GM23338 (cell line): ENCODE results near the gene CHST15. TPM values are rescaled to one million over a fixed set of nuclear protein-coding genes. Genes with fewer than 3 reads are reported as not detected.

ENCODE experiments used
- ATAC-seq: fragments of 200-7000 bp; cut with Tn5 transposase; 3 replicates; pipeline ENCODE4 v1.9.1; 2020
- DNase-seq: peaks from one replicate; pipeline ENCODE4 v3.0.0-alpha.2; 2015; ENCODE audit warnings: low spot score
- H2AFZ ChIP-seq: fragments of 200-600 bp; sonication (generic); 2 replicates; pipeline ENCODE4 v1.8.0; 2016; ENCODE audit warnings: antibody characterized with exemption, mild to moderate bottlenecking, moderate library complexity
- H3F3A ChIP-seq: fragments of 200-600 bp; sonication (generic); replicated peaks from 2 replicates; pipeline ENCODE4 v1.8.0; 2017; ENCODE audit warnings: antibody characterized with exemption, mixed run types, low read depth
- H3K27ac ChIP-seq: fragments of 200-600 bp; sonication (generic); 2 replicates; pipeline ENCODE4 v1.6.1; 2016; ENCODE audit warnings: low read depth
- H3K27me3 ChIP-seq: fragments of 200-600 bp; sonication (generic); 2 replicates; pipeline ENCODE4 v1.8.0; 2016; ENCODE audit warnings: mild to moderate bottlenecking, mixed run types, moderate library complexity; ENCODE audit not compliant: insufficient read depth
- H3K36me3 ChIP-seq: fragments of 200-600 bp; sonication (generic); 2 replicates; pipeline ENCODE4 v1.8.0; 2016; ENCODE audit warnings: mild to moderate bottlenecking; ENCODE audit not compliant: insufficient read depth
- H3K4me1 ChIP-seq: fragments of 200-600 bp; sonication (generic); 2 replicates; pipeline ENCODE4 v1.8.0; 2016; ENCODE audit warnings: mild to moderate bottlenecking, moderate library complexity; ENCODE audit not compliant: insufficient read depth
- H3K4me2 ChIP-seq: fragments of 200-600 bp; sonication (generic); 2 replicates; pipeline ENCODE4 v1.7.1; 2017; ENCODE audit warnings: mixed run types
- H3K4me3 ChIP-seq: fragments of 200-600 bp; sonication (generic); 2 replicates; pipeline ENCODE4 v1.6.1; 2016; ENCODE audit warnings: mixed run types
- H3K79me2 ChIP-seq: fragments of 200-600 bp; sonication (generic); replicated peaks from 2 replicates; pipeline ENCODE4 v1.8.0; 2017; ENCODE audit warnings: mild to moderate bottlenecking; ENCODE audit not compliant: insufficient read depth
- H3K9me2 ChIP-seq: fragments of 200-600 bp; sonication (generic); 2 replicates; pipeline ENCODE4 v1.8.0; 2017; ENCODE audit not compliant: insufficient read depth
- H4K20me1 ChIP-seq: fragments of 200-600 bp; sonication (generic); replicated peaks from 2 replicates; pipeline ENCODE4 v1.8.0; 2017; ENCODE audit warnings: mild to moderate bottlenecking; ENCODE audit not compliant: insufficient read depth
- H3K27ac Mint-ChIP-seq: 2 replicates; pipeline ENCODE4 v1.8.0; 2020; ENCODE audit warnings: inconsistent platforms, mild to moderate bottlenecking, moderate library complexity, mixed read lengths
- H3K27me3 Mint-ChIP-seq: 3 replicates; pipeline ENCODE4 v1.8.0; 2022; ENCODE audit warnings: low read depth, mild to moderate bottlenecking, moderate library complexity, mixed read lengths, inconsistent platforms; ENCODE audit not compliant: insufficient read depth, poor library complexity
- H3K36me3 Mint-ChIP-seq: 3 replicates; pipeline ENCODE4 v1.8.0; 2021; ENCODE audit warnings: low read depth, mild to moderate bottlenecking, inconsistent platforms, moderate library complexity, mixed read lengths
- H3K4me1 Mint-ChIP-seq: 3 replicates; pipeline ENCODE4 v1.8.0; 2020; ENCODE audit warnings: mild to moderate bottlenecking, inconsistent platforms, mixed read lengths
- H3K4me3 Mint-ChIP-seq: 3 replicates; pipeline ENCODE4 v1.8.0; 2021; ENCODE audit warnings: moderate library complexity, mild to moderate bottlenecking, inconsistent platforms, mixed read lengths
- H3K9me3 Mint-ChIP-seq: 3 replicates; pipeline ENCODE4 v1.8.0; 2020; ENCODE audit warnings: moderate library complexity, mild to moderate bottlenecking, inconsistent platforms, mixed read lengths
- CREB1 ChIP-seq: fragments of 250-450 bp; sonication (Bioruptor Pico); IDR thresholded peaks from 2 replicates; pipeline ENCODE4 v1.5.0; 2020; ENCODE audit warnings: low read depth, mild to moderate bottlenecking, moderate library complexity
- EZH2 ChIP-seq: fragments of 200-600 bp; sonication (generic); IDR thresholded peaks from one replicate; pipeline ENCODE4 v1.8.0; 2017; ENCODE audit warnings: antibody characterized with exemption, mild to moderate bottlenecking, low read depth; ENCODE audit not compliant: unreplicated experiment
- EZH2phosphoT487 ChIP-seq: fragments of 200-600 bp; sonication (generic); IDR thresholded peaks from one replicate; pipeline ENCODE4 v1.8.1; 2018; ENCODE audit warnings: antibody characterized with exemption; ENCODE audit not compliant: unreplicated experiment
- JUNB ChIP-seq: IDR thresholded peaks from one replicate; pipeline ENCODE4 v1.6.1; 2016; ENCODE audit warnings: antibody characterized with exemption; ENCODE audit not compliant: unreplicated experiment
- NANOG ChIP-seq: IDR thresholded peaks from 2 replicates; pipeline ENCODE4 v1.6.1; 2016; ENCODE audit warnings: antibody characterized with exemption, borderline replicate concordance
- POLR2AphosphoS5 ChIP-seq: IDR thresholded peaks from 2 replicates; pipeline ENCODE4 v1.6.1; 2016; ENCODE audit warnings: antibody characterized with exemption, low read depth
- REST ChIP-seq: IDR thresholded peaks from one replicate; pipeline ENCODE4 v1.6.1; 2018; ENCODE audit warnings: antibody characterized with exemption; ENCODE audit not compliant: unreplicated experiment
- STAT1 ChIP-seq: IDR thresholded peaks from one replicate; pipeline ENCODE4 v1.6.1; 2016; ENCODE audit warnings: antibody characterized with exemption; ENCODE audit not compliant: unreplicated experiment
- ZNF114 ChIP-seq: fragments of 250-450 bp; sonication (Bioruptor Pico); IDR thresholded peaks from 2 replicates; pipeline ENCODE4 v1.5.0; 2020; ENCODE audit warnings: mild to moderate bottlenecking, moderate library complexity
- ZNF331 ChIP-seq: fragments of 250-450 bp; sonication (Bioruptor Pico); IDR thresholded peaks from 2 replicates; pipeline ENCODE4 v1.5.0; 2020; ENCODE audit warnings: low read depth, mild to moderate bottlenecking, moderate library complexity
- polyA plus RNA-seq: library from polyadenylated mRNA; unstranded; fragments of >200 nt; fragmentation: Nextera tagmentation; extraction: Ambion mirVana; gene quantifications from 2 replicates; pipeline ENCODE4 v1.2.1, GENCODE V29; 2016
- total RNA-seq: library from RNA; depleted of rRNA; stranded (reverse); fragments of >200 nt; shearing (Covaris generic); gene quantifications from 2 replicates; pipeline ENCODE4 v1.2.3, GENCODE V29; 2014
- TF ChIP-seq, protein P1 (sequence below): IDR thresholded peaks from 2 replicates; pipeline ENCODE4 v1.6.1; 2016; ENCODE audit warnings: antibody characterized with exemption
- TF ChIP-seq, protein P2 (sequence below): fragments of 250-450 bp; sonication (Bioruptor Pico); IDR thresholded peaks from 2 replicates; pipeline ENCODE4 v1.5.0; 2020; ENCODE audit warnings: mild to moderate bottlenecking, moderate library complexity
- TF ChIP-seq, protein P3 (sequence below), 2 experiments: fragments of 200-600 bp in 1 of 2; sonication (generic) in 1 of 2; conservative IDR thresholded peaks; 2 replicates each; pipeline versions ENCODE4 v1.5.1 to v1.6.1; 2016 to 2017; ENCODE audit warnings: antibody characterized with exemption in 2 of 2, low read depth in 2 of 2, mild to moderate bottlenecking in 2 of 2, moderate library complexity in 1 of 2

The CHST15 gene
- total and polyA plus RNA-seq, 2 experiments from 2014 or later: 2.6 to 11.2 TPM

GRCh38 chr10:124119216-124119615 lies 25.8 kb upstream of the CHST15 start:
- Mint-ChIP-seq H3K4me1 (0 out of 3 replicates have a peak, but pooled peaks cover 4% of the 10 kb centered on the region), H3K4me3 (no peak overlapping the region), H3K36me3 (no peaks in the 10 kb centered on the region), H3K27ac (no peak overlapping the region), H3K9me3 (no peaks in the 10 kb centered on the region), H3K27me3 (peaks cover 9% of the 10 kb centered on the region)
- ATAC-seq (no peak), DNase-seq (no peak)
- Histone ChIP-seq H3K4me3 (no peak overlapping the region), H3K79me2 (no peaks in the 10 kb centered on the region), H3F3A (no peaks in the 10 kb centered on the region), H3K27me3 (no peaks in the 10 kb centered on the region), H3K27ac (no peak overlapping the region), H4K20me1 (no peaks in the 10 kb centered on the region; the same call in 1 of the 2 replicates), H3K4me2 (no peak overlapping the region), H3K4me1 (no peaks in the 10 kb centered on the region), H2AFZ (no peak overlapping the region), H3K9me2 (no peaks in the 10 kb centered on the region), H3K36me3 (no peaks in the 10 kb centered on the region)
- TF ChIP-seq STAT1 (no peak), POLR2AphosphoS5 (no peak), ZNF114 (CRISPR knock-in tag) (no peak), EZH2 (no peak), CREB1 (no peak), JUNB (no peak), REST (no peak), NANOG (no peak), ZNF331 (CRISPR knock-in tag) (no peak), EZH2phosphoT487 (no peak)
- TF ChIP-seq, protein P1, sequence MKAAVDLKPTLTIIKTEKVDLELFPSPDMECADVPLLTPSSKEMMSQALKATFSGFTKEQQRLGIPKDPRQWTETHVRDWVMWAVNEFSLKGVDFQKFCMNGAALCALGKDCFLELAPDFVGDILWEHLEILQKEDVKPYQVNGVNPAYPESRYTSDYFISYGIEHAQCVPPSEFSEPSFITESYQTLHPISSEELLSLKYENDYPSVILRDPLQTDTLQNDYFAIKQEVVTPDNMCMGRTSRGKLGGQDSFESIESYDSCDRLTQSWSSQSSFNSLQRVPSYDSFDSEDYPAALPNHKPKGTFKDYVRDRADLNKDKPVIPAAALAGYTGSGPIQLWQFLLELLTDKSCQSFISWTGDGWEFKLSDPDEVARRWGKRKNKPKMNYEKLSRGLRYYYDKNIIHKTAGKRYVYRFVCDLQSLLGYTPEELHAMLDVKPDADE: no peak
- TF ChIP-seq, protein P2, sequence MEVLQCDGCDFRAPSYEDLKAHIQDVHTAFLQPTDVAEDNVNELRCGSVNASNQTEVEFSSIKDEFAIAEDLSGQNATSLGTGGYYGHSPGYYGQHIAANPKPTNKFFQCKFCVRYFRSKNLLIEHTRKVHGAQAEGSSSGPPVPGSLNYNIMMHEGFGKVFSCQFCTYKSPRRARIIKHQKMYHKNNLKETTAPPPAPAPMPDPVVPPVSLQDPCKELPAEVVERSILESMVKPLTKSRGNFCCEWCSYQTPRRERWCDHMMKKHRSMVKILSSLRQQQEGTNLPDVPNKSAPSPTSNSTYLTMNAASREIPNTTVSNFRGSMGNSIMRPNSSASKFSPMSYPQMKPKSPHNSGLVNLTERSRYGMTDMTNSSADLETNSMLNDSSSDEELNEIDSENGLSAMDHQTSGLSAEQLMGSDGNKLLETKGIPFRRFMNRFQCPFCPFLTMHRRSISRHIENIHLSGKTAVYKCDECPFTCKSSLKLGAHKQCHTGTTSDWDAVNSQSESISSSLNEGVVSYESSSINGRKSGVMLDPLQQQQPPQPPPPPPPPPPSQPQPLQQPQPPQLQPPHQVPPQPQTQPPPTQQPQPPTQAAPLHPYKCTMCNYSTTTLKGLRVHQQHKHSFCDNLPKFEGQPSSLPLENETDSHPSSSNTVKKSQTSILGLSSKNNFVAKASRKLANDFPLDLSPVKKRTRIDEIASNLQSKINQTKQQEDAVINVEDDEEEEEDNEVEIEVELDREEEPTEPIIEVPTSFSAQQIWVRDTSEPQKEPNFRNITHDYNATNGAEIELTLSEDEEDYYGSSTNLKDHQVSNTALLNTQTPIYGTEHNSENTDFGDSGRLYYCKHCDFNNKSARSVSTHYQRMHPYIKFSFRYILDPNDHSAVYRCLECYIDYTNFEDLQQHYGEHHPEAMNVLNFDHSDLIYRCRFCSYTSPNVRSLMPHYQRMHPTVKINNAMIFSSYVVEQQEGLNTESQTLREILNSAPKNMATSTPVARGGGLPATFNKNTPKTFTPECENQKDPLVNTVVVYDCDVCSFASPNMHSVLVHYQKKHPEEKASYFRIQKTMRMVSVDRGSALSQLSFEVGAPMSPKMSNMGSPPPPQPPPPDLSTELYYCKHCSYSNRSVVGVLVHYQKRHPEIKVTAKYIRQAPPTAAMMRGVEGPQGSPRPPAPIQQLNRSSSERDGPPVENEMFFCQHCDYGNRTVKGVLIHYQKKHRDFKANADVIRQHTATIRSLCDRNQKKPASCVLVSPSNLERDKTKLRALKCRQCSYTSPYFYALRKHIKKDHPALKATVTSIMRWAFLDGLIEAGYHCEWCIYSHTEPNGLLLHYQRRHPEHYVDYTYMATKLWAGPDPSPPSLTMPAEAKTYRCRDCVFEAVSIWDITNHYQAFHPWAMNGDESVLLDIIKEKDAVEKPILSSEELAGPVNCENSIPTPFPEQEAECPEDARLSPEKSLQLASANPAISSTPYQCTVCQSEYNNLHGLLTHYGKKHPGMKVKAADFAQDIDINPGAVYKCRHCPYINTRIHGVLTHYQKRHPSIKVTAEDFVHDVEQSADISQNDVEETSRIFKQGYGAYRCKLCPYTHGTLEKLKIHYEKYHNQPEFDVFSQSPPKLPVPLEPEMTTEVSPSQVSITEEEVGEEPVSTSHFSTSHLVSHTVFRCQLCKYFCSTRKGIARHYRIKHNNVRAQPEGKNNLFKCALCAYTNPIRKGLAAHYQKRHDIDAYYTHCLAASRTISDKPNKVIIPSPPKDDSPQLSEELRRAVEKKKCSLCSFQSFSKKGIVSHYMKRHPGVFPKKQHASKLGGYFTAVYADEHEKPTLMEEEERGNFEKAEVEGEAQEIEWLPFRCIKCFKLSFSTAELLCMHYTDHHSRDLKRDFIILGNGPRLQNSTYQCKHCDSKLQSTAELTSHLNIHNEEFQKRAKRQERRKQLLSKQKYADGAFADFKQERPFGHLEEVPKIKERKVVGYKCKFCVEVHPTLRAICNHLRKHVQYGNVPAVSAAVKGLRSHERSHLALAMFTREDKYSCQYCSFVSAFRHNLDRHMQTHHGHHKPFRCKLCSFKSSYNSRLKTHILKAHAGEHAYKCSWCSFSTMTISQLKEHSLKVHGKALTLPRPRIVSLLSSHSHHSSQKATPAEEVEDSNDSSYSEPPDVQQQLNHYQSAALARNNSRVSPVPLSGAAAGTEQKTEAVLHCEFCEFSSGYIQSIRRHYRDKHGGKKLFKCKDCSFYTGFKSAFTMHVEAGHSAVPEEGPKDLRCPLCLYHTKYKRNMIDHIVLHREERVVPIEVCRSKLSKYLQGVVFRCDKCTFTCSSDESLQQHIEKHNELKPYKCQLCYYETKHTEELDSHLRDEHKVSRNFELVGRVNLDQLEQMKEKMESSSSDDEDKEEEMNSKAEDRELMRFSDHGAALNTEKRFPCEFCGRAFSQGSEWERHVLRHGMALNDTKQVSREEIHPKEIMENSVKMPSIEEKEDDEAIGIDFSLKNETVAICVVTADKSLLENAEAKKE (CRISPR knock-in tag): no peak
- TF ChIP-seq, protein P3, sequence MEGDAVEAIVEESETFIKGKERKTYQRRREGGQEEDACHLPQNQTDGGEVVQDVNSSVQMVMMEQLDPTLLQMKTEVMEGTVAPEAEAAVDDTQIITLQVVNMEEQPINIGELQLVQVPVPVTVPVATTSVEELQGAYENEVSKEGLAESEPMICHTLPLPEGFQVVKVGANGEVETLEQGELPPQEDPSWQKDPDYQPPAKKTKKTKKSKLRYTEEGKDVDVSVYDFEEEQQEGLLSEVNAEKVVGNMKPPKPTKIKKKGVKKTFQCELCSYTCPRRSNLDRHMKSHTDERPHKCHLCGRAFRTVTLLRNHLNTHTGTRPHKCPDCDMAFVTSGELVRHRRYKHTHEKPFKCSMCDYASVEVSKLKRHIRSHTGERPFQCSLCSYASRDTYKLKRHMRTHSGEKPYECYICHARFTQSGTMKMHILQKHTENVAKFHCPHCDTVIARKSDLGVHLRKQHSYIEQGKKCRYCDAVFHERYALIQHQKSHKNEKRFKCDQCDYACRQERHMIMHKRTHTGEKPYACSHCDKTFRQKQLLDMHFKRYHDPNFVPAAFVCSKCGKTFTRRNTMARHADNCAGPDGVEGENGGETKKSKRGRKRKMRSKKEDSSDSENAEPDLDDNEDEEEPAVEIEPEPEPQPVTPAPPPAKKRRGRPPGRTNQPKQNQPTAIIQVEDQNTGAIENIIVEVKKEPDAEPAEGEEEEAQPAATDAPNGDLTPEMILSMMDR (conservative IDR thresholded peaks at IDR 0.05; ENCODE audit: low read depth in 2 of 2): no peak
